ENCODE measurements around the gene SPOCK1. TPM values are rescaled to one million over a fixed set of nuclear protein-coding genes. Genes with fewer than 3 reads are reported as not detected.

The SPOCK1 gene
- polyA plus RNA-seq, 1 donor: 6.3 TPM

GRCh38 chr5:137072361-137073115, 426.6 kb downstream of the SPOCK1 start:
- Histone ChIP-seq H3K27me3 (ENCODE audit: control insufficient read depth, insufficient read depth, low read length) (no peaks in the 10 kb centered on the region), H3K9me3 (ENCODE audit: control insufficient read depth, low read depth, low read length) (no peaks in the 10 kb centered on the region), H3K36me3 (ENCODE audit: control insufficient read depth, insufficient read depth, low read length) (no peaks in the 10 kb centered on the region), H3K4me1 (ENCODE audit: control insufficient read depth, insufficient read depth, low read length) (no peaks in the 10 kb centered on the region), H3K27ac (ENCODE audit: low read length) (no peak overlapping the region), H3K4me3 (ENCODE audit: low read length) (no peak overlapping the region)
- WGBS (ENCODE audit: insufficient coverage, low lambda C conversion rate): 71% methylated on average over 1 of the region's 7 CpGs
- no peak for DNase-seq

- DNase-seq: no peak
- Histone ChIP-seq H3K9me3 (ENCODE audit: control insufficient read depth, low read depth, low read length) (no peaks in the 10 kb centered on the region), H3K36me3 (ENCODE audit: control insufficient read depth, insufficient read depth, low read length) (no peaks in the 10 kb centered on the region), H3K4me1 (ENCODE audit: control insufficient read depth, insufficient read depth, low read length) (no peaks in the 10 kb centered on the region), H3K4me3 (ENCODE audit: low read length) (no peak overlapping the region), H3K27me3 (ENCODE audit: control insufficient read depth, insufficient read depth, low read length) (no peaks in the 10 kb centered on the region), H3K27ac (ENCODE audit: low read length) (no peak overlapping the region)
- WGBS (ENCODE audit: insufficient coverage, low lambda C conversion rate): no CpG with 5 or more reads among the region's 2 CpGs
Measured at GRCh38 chr5:137071931-137072330, 427.2 kb downstream of the SPOCK1 start.

- Histone ChIP-seq H3K27ac (ENCODE audit: low read length) (no peak overlapping the region), H3K27me3 (ENCODE audit: control insufficient read depth, insufficient read depth, low read length) (no peaks in the 10 kb centered on the region), H3K36me3 (ENCODE audit: control insufficient read depth, insufficient read depth, low read length) (no peaks in the 10 kb centered on the region), H3K9me3 (ENCODE audit: control insufficient read depth, low read depth, low read length) (no peaks in the 10 kb centered on the region), H3K4me1 (ENCODE audit: control insufficient read depth, insufficient read depth, low read length) (no peaks in the 10 kb centered on the region), H3K4me3 (ENCODE audit: low read length) (no peak overlapping the region)
- WGBS (ENCODE audit: insufficient coverage, low lambda C conversion rate): 60% methylated on average over 1 of the region's 3 CpGs
- no peak for DNase-seq
Measured at GRCh38 chr5:137071526-137071925, 427.6 kb downstream of the SPOCK1 start.

DNA sequence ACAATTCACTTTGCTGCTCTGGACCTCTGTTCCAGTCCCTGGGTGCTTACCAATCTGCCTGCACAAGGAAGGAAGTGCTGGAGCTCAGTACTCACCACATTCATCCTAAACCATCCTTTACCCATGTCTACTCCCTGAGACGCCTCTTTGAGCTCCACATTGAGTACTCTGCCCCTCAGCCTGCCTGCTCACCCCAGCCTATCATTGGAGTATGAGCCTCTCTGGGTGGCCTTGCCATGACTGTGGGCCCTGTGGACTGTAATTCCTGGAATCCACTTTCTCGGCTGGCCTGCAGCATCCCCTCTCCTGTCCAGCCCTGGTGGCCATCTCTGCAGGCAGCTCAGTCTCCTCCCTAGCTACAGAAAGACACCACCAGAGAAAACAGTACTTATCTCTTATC, 428.6 kb downstream of the SPOCK1 start:
- WGBS (ENCODE audit: insufficient coverage, low lambda C conversion rate): no CpG with 5 or more reads among the region's 2 CpGs
- Histone ChIP-seq H3K27ac (ENCODE audit: low read length) (no peak overlapping the region), H3K9me3 (ENCODE audit: control insufficient read depth, low read depth, low read length) (no peaks in the 10 kb centered on the region), H3K4me1 (ENCODE audit: control insufficient read depth, insufficient read depth, low read length) (no peaks in the 10 kb centered on the region), H3K27me3 (ENCODE audit: control insufficient read depth, insufficient read depth, low read length) (no peaks in the 10 kb centered on the region), H3K36me3 (ENCODE audit: control insufficient read depth, insufficient read depth, low read length) (no peaks in the 10 kb centered on the region), H3K4me3 (ENCODE audit: low read length) (no peak overlapping the region)
- no peak for DNase-seq

DNA sequence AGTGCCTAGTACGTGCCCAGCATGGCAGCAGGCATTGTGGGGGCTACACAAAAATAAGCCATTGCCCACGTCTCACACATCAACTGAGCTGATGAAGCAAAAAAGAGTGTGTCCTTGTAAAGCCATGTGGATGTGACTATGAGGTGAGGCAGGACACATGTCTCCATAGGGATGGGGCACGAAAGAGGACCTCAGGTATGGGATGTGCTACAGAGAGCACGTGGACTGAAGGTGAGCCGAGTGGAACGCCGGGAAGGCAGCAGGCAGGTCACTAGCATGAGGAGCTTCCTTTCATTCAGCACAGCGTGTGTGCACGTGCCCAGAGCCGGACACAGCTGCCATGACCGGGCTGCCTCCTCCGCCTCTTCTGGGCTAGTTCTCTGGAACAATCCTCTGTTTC, 429.8 kb downstream of the SPOCK1 start:
- H3K27ac ChIP-seq (ENCODE audit: low read length): no peak overlapping the region
- H3K4me1 ChIP-seq (ENCODE audit: control insufficient read depth, insufficient read depth, low read length): no peaks in the 10 kb centered on the region
- H3K4me3 ChIP-seq (ENCODE audit: low read length): no peak overlapping the region
- no peaks in the 10 kb centered on the region for H3K27me3 ChIP-seq (ENCODE audit: control insufficient read depth, insufficient read depth, low read length)
- DNase-seq: no peak
- no CpG with 5 or more reads among the region's 12 CpGs for WGBS (ENCODE audit: insufficient coverage, low lambda C conversion rate)
- no peaks in the 10 kb centered on the region for H3K9me3 ChIP-seq (ENCODE audit: control insufficient read depth, low read depth, low read length)
- no peaks in the 10 kb centered on the region for H3K36me3 ChIP-seq (ENCODE audit: control insufficient read depth, insufficient read depth, low read length)

- no peaks in the 10 kb centered on the region for H3K9me3 ChIP-seq (ENCODE audit: control insufficient read depth, low read depth, low read length)
- H3K27me3 ChIP-seq (ENCODE audit: control insufficient read depth, insufficient read depth, low read length): no peaks in the 10 kb centered on the region
- H3K4me1 ChIP-seq (ENCODE audit: control insufficient read depth, insufficient read depth, low read length): no peaks in the 10 kb centered on the region
- no CpG with 5 or more reads among the region's 4 CpGs for WGBS (ENCODE audit: insufficient coverage, low lambda C conversion rate)
- no peak overlapping the region for H3K4me3 ChIP-seq (ENCODE audit: low read length)
- H3K36me3 ChIP-seq (ENCODE audit: control insufficient read depth, insufficient read depth, low read length): no peaks in the 10 kb centered on the region
- DNase-seq: no peak
- H3K27ac ChIP-seq (ENCODE audit: low read length): no peak overlapping the region
Measured at GRCh38 chr5:137061382-137061781, 437.7 kb downstream of the SPOCK1 start.

DNA sequence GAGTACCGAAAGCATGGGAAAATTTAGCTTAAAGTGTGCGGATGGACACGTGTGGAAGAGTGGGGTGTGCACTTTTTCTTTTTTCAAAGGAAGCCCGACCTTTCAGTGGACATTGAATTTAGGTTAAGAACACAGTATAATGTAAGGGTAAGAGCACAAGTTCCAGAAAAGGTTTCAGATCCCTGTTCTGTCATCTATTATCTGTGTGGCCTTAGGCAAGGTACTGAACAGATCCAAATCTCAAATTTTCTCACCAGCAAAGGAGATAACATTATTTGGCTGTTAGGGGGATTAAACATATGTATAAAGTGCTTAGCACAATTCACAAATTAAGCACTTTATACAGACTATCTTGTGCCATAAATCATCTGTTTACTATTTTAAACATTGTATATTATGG, 441.0 kb downstream of the SPOCK1 start:
- no peak for DNase-seq
- Histone ChIP-seq H3K27ac (ENCODE audit: low read length) (no peak overlapping the region), H3K36me3 (ENCODE audit: control insufficient read depth, insufficient read depth, low read length) (no peaks in the 10 kb centered on the region), H3K27me3 (ENCODE audit: control insufficient read depth, insufficient read depth, low read length) (no peaks in the 10 kb centered on the region), H3K4me3 (ENCODE audit: low read length) (no peak overlapping the region), H3K4me1 (ENCODE audit: control insufficient read depth, insufficient read depth, low read length) (no peaks in the 10 kb centered on the region), H3K9me3 (ENCODE audit: control insufficient read depth, low read depth, low read length) (no peaks in the 10 kb centered on the region)
- 100% methylated on average over 1 of the region's 4 CpGs for WGBS (ENCODE audit: insufficient coverage, low lambda C conversion rate)

DNA sequence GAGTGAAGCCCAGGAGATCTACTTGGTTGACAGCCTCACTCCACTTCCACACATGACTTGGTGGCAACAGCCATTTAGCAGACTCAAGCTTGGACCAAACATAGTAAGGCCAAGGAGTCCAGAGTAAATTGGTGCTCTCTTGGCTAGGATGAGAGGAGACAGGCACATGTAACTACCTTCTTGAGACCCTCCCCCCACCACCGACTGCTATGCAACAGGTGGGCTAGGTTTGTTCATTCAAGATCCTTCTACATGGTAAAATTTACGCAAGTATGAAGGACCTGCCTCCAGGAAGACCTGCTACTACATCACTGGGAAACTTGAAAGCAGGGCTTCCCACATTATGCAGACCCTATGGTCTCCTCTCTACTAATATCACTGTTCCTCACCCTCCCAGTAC, 442.4 kb downstream of the SPOCK1 start:
- no CpG with 5 or more reads among the region's 2 CpGs for WGBS (ENCODE audit: insufficient coverage, low lambda C conversion rate)

GRCh38 chr5:137055271-137055872, 443.8 kb downstream of the SPOCK1 start:
- Histone ChIP-seq H3K4me1 (ENCODE audit: control insufficient read depth, insufficient read depth, low read length) (no peaks in the 10 kb centered on the region), H3K4me3 (ENCODE audit: low read length) (no peak overlapping the region), H3K9me3 (ENCODE audit: control insufficient read depth, low read depth, low read length) (no peaks in the 10 kb centered on the region), H3K27me3 (ENCODE audit: control insufficient read depth, insufficient read depth, low read length) (no peaks in the 10 kb centered on the region), H3K27ac (ENCODE audit: low read length) (no peak overlapping the region), H3K36me3 (ENCODE audit: control insufficient read depth, insufficient read depth, low read length) (no peaks in the 10 kb centered on the region)
- no peak for DNase-seq
- 100% methylated on average over 1 of the region's 2 CpGs for WGBS (ENCODE audit: insufficient coverage, low lambda C conversion rate)

More for the DNA sequence above, 442.4 kb downstream of the SPOCK1 start:
- Histone ChIP-seq H3K9me3 (ENCODE audit: control insufficient read depth, low read depth, low read length) (no peaks in the 10 kb centered on the region), H3K4me3 (ENCODE audit: low read length) (no peak overlapping the region), H3K36me3 (ENCODE audit: control insufficient read depth, insufficient read depth, low read length) (no peaks in the 10 kb centered on the region), H3K27me3 (ENCODE audit: control insufficient read depth, insufficient read depth, low read length) (no peaks in the 10 kb centered on the region), H3K4me1 (ENCODE audit: control insufficient read depth, insufficient read depth, low read length) (no peaks in the 10 kb centered on the region), H3K27ac (ENCODE audit: low read length) (no peak overlapping the region)
- DNase-seq: no peak

GRCh38 chr5:137054792-137055191, 444.3 kb downstream of the SPOCK1 start:
- Histone ChIP-seq H3K9me3 (ENCODE audit: control insufficient read depth, low read depth, low read length) (no peaks in the 10 kb centered on the region), H3K4me3 (ENCODE audit: low read length) (no peak overlapping the region), H3K4me1 (ENCODE audit: control insufficient read depth, insufficient read depth, low read length) (no peaks in the 10 kb centered on the region), H3K27ac (ENCODE audit: low read length) (no peak overlapping the region), H3K36me3 (ENCODE audit: control insufficient read depth, insufficient read depth, low read length) (no peaks in the 10 kb centered on the region), H3K27me3 (ENCODE audit: control insufficient read depth, insufficient read depth, low read length) (no peaks in the 10 kb centered on the region)
- no peak for DNase-seq
- 83% methylated on average over 1 of the region's 3 CpGs for WGBS (ENCODE audit: insufficient coverage, low lambda C conversion rate)

GRCh38 chr5:137054335-137054734, 444.8 kb downstream of the SPOCK1 start:
- WGBS (ENCODE audit: insufficient coverage, low lambda C conversion rate): no CpG with 5 or more reads among the region's 1 CpG

More at GRCh38 chr5:137054335-137054734, 444.8 kb downstream of the SPOCK1 start:
- Histone ChIP-seq H3K36me3 (ENCODE audit: control insufficient read depth, insufficient read depth, low read length) (no peaks in the 10 kb centered on the region), H3K27me3 (ENCODE audit: control insufficient read depth, insufficient read depth, low read length) (no peaks in the 10 kb centered on the region), H3K4me1 (ENCODE audit: control insufficient read depth, insufficient read depth, low read length) (no peaks in the 10 kb centered on the region), H3K27ac (ENCODE audit: low read length) (no peak overlapping the region), H3K9me3 (ENCODE audit: control insufficient read depth, low read depth, low read length) (no peaks in the 10 kb centered on the region), H3K4me3 (ENCODE audit: low read length) (no peak overlapping the region)
- DNase-seq: no peak
